ENCODE measurements around the gene CNPPD1.

The CNPPD1 gene

DNA sequence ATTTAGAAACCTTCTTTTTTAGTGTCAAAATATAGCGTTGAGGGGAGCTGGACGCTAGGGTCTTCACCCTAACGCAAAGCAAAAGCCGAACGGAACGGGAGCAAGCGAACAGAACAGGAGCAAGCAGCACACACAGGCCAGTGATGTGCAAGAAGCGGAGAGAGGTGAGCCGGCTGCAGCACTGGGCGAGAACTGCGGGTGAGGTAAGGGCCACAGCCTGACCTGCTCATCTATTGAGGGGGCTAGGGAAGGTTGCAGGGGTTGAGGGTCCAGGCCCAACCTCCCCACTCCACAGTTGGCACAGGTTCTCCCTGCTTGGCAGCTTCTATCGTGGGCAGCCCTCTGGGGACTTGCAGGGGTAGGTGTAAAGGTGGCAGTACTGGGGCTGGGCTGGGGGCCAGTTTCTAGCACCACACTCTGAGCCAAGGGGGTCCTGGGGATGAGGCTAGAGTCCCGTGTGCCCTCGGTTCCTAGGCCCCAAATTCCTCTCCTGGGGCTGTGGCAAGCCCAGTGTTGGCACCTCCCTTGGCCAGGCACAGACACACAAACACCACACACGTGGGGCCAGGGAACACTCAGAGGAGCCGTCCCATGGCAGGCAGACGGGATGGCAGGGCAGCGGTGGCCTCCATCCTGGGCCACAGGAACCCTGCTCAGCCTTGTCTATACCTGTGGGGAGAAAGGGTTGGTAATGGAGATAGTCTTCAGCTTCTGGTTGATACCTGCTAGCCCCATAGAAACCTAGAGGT, 43.2 kb upstream of the CNPPD1 start:
- Histone ChIP-seq H3K27ac (no peak overlapping the region), H3K36me3 (replicated peaks) (peaks cover 44% of the 10 kb centered on the region)
- in situ Hi-C loops (cut with HindIII; ENCODE audit: low pct_ligation_motif_present, low sequenced_read_pairs): no loop called here

DNA sequence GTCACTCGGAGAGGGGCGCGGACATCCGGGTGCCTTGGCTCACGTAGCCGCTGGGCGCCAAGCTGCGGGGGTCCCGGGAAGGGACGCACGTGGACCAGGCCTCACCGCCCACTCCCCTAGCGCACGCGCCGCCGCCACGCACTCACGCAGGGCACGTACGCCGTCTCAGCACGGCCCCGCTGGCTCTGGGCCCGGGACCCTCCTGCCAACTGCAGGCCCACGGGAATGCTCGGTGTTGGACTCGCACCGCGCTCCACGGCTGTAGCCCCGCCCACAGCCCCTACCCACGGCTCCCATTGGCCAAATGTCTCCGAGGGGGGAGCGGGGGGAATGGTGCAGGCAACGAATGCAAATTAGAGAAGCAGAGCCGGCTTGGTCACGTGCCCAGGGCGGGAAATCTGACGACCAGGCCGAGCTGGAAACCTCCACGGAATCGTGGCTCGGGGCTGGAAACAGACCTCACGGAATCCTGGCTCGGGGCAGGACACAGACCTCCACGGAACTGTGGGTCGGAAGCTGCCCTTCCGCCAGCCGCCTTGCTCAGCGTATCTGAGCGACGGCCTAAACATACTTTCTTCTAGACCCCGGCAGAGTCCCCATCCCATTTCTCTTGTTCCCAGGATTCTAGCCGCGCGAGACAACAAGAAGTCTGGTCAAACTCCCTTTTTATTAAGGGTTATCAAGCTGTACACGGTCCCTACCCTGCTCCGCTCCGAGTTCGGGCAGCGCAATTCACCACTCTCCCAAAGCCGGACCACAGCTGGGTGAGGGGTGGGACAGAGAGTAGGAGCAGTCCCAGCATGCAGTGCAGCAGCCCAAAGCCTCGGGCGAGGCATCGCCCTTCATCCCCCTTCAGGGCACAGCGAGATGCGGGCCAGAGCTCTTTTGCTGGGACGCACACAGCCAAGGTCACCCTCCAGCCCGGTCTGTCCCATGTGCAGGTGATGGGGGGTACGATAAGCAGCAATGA, 42.3 kb upstream of the CNPPD1 start, which contains the start of gene ABCB6:
Gene ABCB6 (minus strand): TSS at position 227 of the 970 bp plus-strand sequence. CDS start 285 bp downstream, outside the sequence.
- peak; percentile 91 for DNase-seq
- no peak for TF ChIP-seq CTCF (IDR thresholded peaks at IDR 0.05; ENCODE audit: low read depth, low read length, missing control alignments)
- in situ Hi-C loops (cut with HindIII; ENCODE audit: low pct_ligation_motif_present, low sequenced_read_pairs): no loop called here
- peak within 1 kb of the TSS; percentile 79 for H3K27ac ChIP-seq
- no peaks in the 10 kb centered on the region for H3K27me3 ChIP-seq (replicated peaks)
- H3K36me3 ChIP-seq (replicated peaks): peaks cover 35% of the 10 kb centered on the region
- H3K4me3 ChIP-seq (ENCODE audit: low read depth, low read length): peak within 1 kb of the TSS; percentile 64

More for the DNA sequence above, 43.2 kb upstream of the CNPPD1 start:
- Histone ChIP-seq H3K4me3 (ENCODE audit: low read depth, low read length) (no peak overlapping the region), H3K27me3 (replicated peaks) (no peaks in the 10 kb centered on the region)
- no peak for TF ChIP-seq CTCF (IDR thresholded peaks at IDR 0.05; ENCODE audit: low read depth, low read length, missing control alignments)
- no peak for DNase-seq

GRCh38 chr2:219218217-219218731, 41.5 kb upstream of the CNPPD1 start:
- peaks cover 28% of the 10 kb centered on the region for H3K36me3 ChIP-seq (replicated peaks)
- TF ChIP-seq CTCF (IDR thresholded peaks at IDR 0.05; ENCODE audit: low read depth, low read length, missing control alignments): no peak

GRCh38 chr2:219216535-219216915, 39.8 kb upstream of the CNPPD1 start:
- H3K27me3 ChIP-seq (replicated peaks): no peaks in the 10 kb centered on the region
- DNase-seq: no peak
- H3K36me3 ChIP-seq (replicated peaks): peaks cover 15% of the 10 kb centered on the region
- in situ Hi-C loops (cut with HindIII; ENCODE audit: low pct_ligation_motif_present, low sequenced_read_pairs): no loop called here
- TF ChIP-seq CTCF (IDR thresholded peaks at IDR 0.05; ENCODE audit: low read depth, low read length, missing control alignments): no peak
- H3K27ac ChIP-seq: no peak overlapping the region
- H3K4me3 ChIP-seq (ENCODE audit: low read depth, low read length): no peak overlapping the region

More at GRCh38 chr2:219218217-219218731, 41.5 kb upstream of the CNPPD1 start:
- peak; percentile 75 for DNase-seq
- in situ Hi-C loops (cut with HindIII; ENCODE audit: low pct_ligation_motif_present, low sequenced_read_pairs): no loop called here
- Histone ChIP-seq H3K4me3 (ENCODE audit: low read depth, low read length) (peak overlapping the region; percentile 64), H3K27me3 (replicated peaks) (no peaks in the 10 kb centered on the region), H3K27ac (peak overlapping the region; percentile 79)

DNA sequence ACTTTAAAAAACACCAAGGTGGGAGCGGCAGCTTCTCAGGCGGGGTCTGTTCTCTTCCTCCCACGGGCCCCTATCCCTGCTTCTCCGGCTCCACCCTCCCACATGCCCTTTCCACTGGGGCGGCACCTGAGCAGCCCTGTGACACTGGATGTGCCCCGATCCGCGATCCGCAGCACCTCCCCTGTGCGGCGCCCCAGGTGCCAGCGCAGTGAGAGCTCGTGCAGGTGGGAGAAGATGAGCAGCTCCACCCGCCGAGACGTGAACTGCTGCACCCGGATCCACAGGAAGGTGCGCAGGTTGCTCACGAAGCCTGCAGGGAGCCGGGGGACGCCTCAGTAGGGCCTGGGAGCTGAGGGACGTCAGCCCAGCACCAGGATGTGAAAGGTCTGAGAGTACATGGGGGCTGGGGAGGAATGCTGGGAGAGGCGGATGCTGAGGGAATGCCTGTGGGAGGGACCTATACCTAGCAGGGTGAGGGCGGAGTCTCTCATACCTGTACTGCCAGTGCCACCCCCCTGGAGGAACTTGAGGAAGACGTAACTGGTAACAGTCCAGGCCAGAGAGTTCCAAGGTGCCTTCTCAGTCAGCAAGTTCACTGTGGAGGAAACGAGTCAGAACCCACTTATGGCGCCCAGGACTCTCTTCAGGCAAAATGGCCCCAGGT, 39.3 kb upstream of the CNPPD1 start:
- no peak for DNase-seq
- H3K27me3 ChIP-seq (replicated peaks): no peaks in the 10 kb centered on the region
- in situ Hi-C loops (cut with HindIII; ENCODE audit: low pct_ligation_motif_present, low sequenced_read_pairs): no loop called here
- no peak for TF ChIP-seq CTCF (IDR thresholded peaks at IDR 0.05; ENCODE audit: low read depth, low read length, missing control alignments)
- no peak overlapping the region for H3K4me3 ChIP-seq (ENCODE audit: low read depth, low read length)
- no peak overlapping the region for H3K27ac ChIP-seq
- H3K36me3 ChIP-seq (replicated peaks): peaks cover 10% of the 10 kb centered on the region

Measured in brain microvascular endothelial cell (primary cell).